H1 (cell line): Measurements from ENCODE around the gene TAS1R3. TPM values are rescaled to one million over a fixed set of nuclear protein-coding genes. Genes with fewer than 3 reads are reported as not detected.

Experiments
- CTCF ChIA-PET: fragments of 300-600 bp; sonication (Branson Sonifier 250); formaldehyde crosslinking; loops from one replicate; lab custom pipeline; 2021; ENCODE audit not compliant: partially characterized antibody; lab: Charles Lee
- POLR2A ChIA-PET: fragments of 300-600 bp; sonication (Branson Sonifier 250); formaldehyde crosslinking; loops from one replicate; lab custom pipeline; 2021; ENCODE audit warnings: inconsistent platforms; ENCODE audit not compliant: partially characterized antibody; lab: Charles Lee
- DNase-seq, 2 experiments: peaks; one replicate each; pipeline versions ENCODE4 v3.0.0 to v3.0.0-alpha.2; 2010 to 2022; ENCODE audit warnings: low spot score in 2 of 2, low read depth in 1 of 2, mixed read lengths in 1 of 2
- FAIRE-seq: peaks from 2 replicates; lab custom pipeline; 2011; peaks lifted over from hg19 to GRCh38; lab: Jason Lieb, UNC
- H2AFZ ChIP-seq: 2 replicates; pipeline ENCODE4 v1.8.1; 2012; ENCODE audit warnings: low read length, inconsistent platforms
- H2AK5ac ChIP-seq: 2 replicates; pipeline ENCODE4 v1.6.1; 2013; ENCODE audit warnings: low read depth, low read length
- H2BK120ac ChIP-seq: replicated peaks from 2 replicates; pipeline ENCODE3; 2013; ENCODE audit warnings: low read depth, low read length, inconsistent platforms
- H2BK12ac ChIP-seq: 2 replicates; pipeline ENCODE4 v1.6.1; 2013; ENCODE audit warnings: low read depth, low read length
- H2BK15ac ChIP-seq: 2 replicates; pipeline ENCODE4 v1.6.1; 2013; ENCODE audit warnings: low read length
- H2BK20ac ChIP-seq: 2 replicates; pipeline ENCODE4 v1.6.1; 2013; ENCODE audit warnings: low read length
- H2BK5ac ChIP-seq: 2 replicates; pipeline ENCODE4 v1.6.1; 2013; ENCODE audit warnings: low read depth, low read length
- H3K14ac ChIP-seq: 2 replicates; pipeline ENCODE4 v1.6.1; 2013; ENCODE audit warnings: inconsistent platforms; ENCODE audit not compliant: insufficient read length
- H3K18ac ChIP-seq: 2 replicates; pipeline ENCODE4 v1.6.1; 2013; ENCODE audit warnings: low read length; ENCODE audit errors: extremely low read depth
- H3K23ac ChIP-seq: 2 replicates; pipeline ENCODE4 v1.6.1; 2013; ENCODE audit warnings: inconsistent platforms; ENCODE audit not compliant: insufficient read length
- H3K23me2 ChIP-seq: 2 replicates; pipeline ENCODE4 v1.6.1; 2013; ENCODE audit warnings: low read depth, low read length
- H3K27ac ChIP-seq: 2 replicates; pipeline ENCODE4 v1.6.1; 2011; ENCODE audit warnings: low read depth, low read length, inconsistent platforms
- H3K27me3 ChIP-seq, 4 experiments: replicated peaks in 1 of 4; 1 replicate in 1 of 4; 2 replicates in 3 of 4; pipeline versions ENCODE4 v1.6.1 to v1.8.1; 2011 to 2013; ENCODE audit warnings: low read length in 3 of 4, mild to moderate bottlenecking in 3 of 4, inconsistent platforms in 2 of 4, mixed read lengths in 2 of 4, moderate library complexity in 1 of 4; ENCODE audit not compliant: control insufficient read depth in 3 of 4, insufficient read depth in 3 of 4; ENCODE audit errors: extremely low read depth in 1 of 4
- H3K36me3 ChIP-seq, 4 experiments: 2 replicates each; pipeline versions ENCODE4 v1.6.1 to v1.8.1; 2011 to 2013; ENCODE audit warnings: mild to moderate bottlenecking in 4 of 4, low read length in 3 of 4, moderate library complexity in 2 of 4, control low read depth in 1 of 4, inconsistent platforms in 1 of 4; ENCODE audit not compliant: insufficient read depth in 4 of 4, control insufficient read depth in 2 of 4
- H3K4ac ChIP-seq: replicated peaks from 2 replicates; pipeline ENCODE3; 2013; ENCODE audit warnings: low read length, low read depth, mixed read lengths, inconsistent platforms; ENCODE audit not compliant: insufficient read length
- H3K4me1 ChIP-seq, 4 experiments: replicated peaks in 1 of 4; 1 replicate in 1 of 4; 2 replicates in 3 of 4; pipeline versions ENCODE4 v1.6.1 to v1.8.1; 2011 to 2013; ENCODE audit warnings: low read length in 3 of 4, inconsistent platforms in 2 of 4, mixed read lengths in 1 of 4; ENCODE audit not compliant: insufficient read depth in 4 of 4, control insufficient read depth in 3 of 4
- H3K4me2 ChIP-seq, 2 experiments: 2 replicates each; pipeline versions ENCODE4 v1.6.1 to v1.8.1; 2011 to 2013; ENCODE audit warnings: low read depth in 2 of 2, low read length in 2 of 2, control low read depth in 1 of 2, inconsistent platforms in 1 of 2, mild to moderate bottlenecking in 1 of 2; ENCODE audit not compliant: insufficient read depth in 1 of 2
- H3K4me3 ChIP-seq, 4 experiments: fragments of 200-600, 300-600 bp in 1 of 4; sonication (generic), shearing (Covaris generic), sonication (Bioruptor Twin) in 1 of 4; 2 replicates each; pipeline versions ENCODE4 v1.5.1 to v1.8.1; 2011 to 2016; ENCODE audit warnings: low read length in 4 of 4, low read depth in 3 of 4, control low read depth in 2 of 4, inconsistent platforms in 2 of 4, mild to moderate bottlenecking in 2 of 4, mixed read lengths in 1 of 4, moderate library complexity in 1 of 4; ENCODE audit not compliant: insufficient read depth in 2 of 4; ENCODE audit errors: extremely low read depth in 1 of 4
- H3K56ac ChIP-seq: replicated peaks from 2 replicates; pipeline ENCODE3; 2013; ENCODE audit warnings: low read depth, mild to moderate bottlenecking, mixed read lengths, low read length, inconsistent platforms; ENCODE audit not compliant: insufficient read length
- H3K79me1 ChIP-seq: 2 replicates; pipeline ENCODE4 v1.6.1; 2013; ENCODE audit warnings: low read depth, low read length, control low read depth
- H3K79me2 ChIP-seq, 2 experiments: 2 replicates each; pipeline versions ENCODE4 v1.6.1 to v1.8.1; 2012 to 2013; ENCODE audit warnings: low read length in 2 of 2, mild to moderate bottlenecking in 2 of 2, inconsistent platforms in 1 of 2; ENCODE audit not compliant: insufficient read depth in 2 of 2, control insufficient read depth in 1 of 2
- H3K9ac ChIP-seq, 4 experiments: replicated peaks in 1 of 4; 1 replicate in 1 of 4; 2 replicates in 3 of 4; pipeline versions ENCODE4 v1.6.1 to v1.8.1; 2011 to 2013; ENCODE audit warnings: low read depth in 3 of 4, low read length in 3 of 4, control low read depth in 2 of 4, mild to moderate bottlenecking in 2 of 4, moderate library complexity in 2 of 4, inconsistent platforms in 1 of 4; ENCODE audit errors: extremely low read depth in 1 of 4
- H3K9me3 ChIP-seq, 2 experiments: 2 replicates each; pipeline versions ENCODE4 v1.6.1 to v1.8.1; 2012 to 2013; ENCODE audit warnings: mild to moderate bottlenecking in 2 of 2, moderate library complexity in 2 of 2, control low read depth in 1 of 2, inconsistent platforms in 1 of 2, low read depth in 1 of 2, low read length in 1 of 2, mixed read lengths in 1 of 2; ENCODE audit not compliant: insufficient read depth in 2 of 2
- H4K20me1 ChIP-seq, 2 experiments: replicated peaks in 1 of 2; 2 replicates each; pipeline versions ENCODE3 to v1.8.1; 2011 to 2013; ENCODE audit warnings: inconsistent platforms in 2 of 2, low read length in 2 of 2, mild to moderate bottlenecking in 1 of 2; ENCODE audit not compliant: insufficient read depth in 2 of 2, control insufficient read depth in 1 of 2
- H4K5ac ChIP-seq: 2 replicates; pipeline ENCODE4 v1.6.1; 2013; ENCODE audit warnings: low read length, low read depth, mixed read lengths, inconsistent platforms; ENCODE audit not compliant: insufficient read length
- H4K8ac ChIP-seq: 2 replicates; pipeline ENCODE4 v1.8.0; 2013; ENCODE audit warnings: mild to moderate bottlenecking, moderate library complexity, low read length, inconsistent platforms; ENCODE audit not compliant: insufficient read depth; ENCODE audit errors: extremely low read depth
- H4K91ac ChIP-seq: replicated peaks from 2 replicates; pipeline ENCODE3; 2013; ENCODE audit warnings: low read length, mixed read lengths, inconsistent platforms; ENCODE audit not compliant: insufficient read length
- BCL11A ChIP-seq, 2 experiments: IDR thresholded peaks; one replicate each; pipeline ENCODE4 v1.6.1; 2011; ENCODE audit warnings: low read depth in 2 of 2, low read length in 2 of 2, mild to moderate bottlenecking in 2 of 2
- RNF2 ChIP-seq: fragments of 200-900, 300-1000 bp; sonication (generic); IDR thresholded peaks from 2 replicates; pipeline ENCODE4 v1.7.1; 2016; ENCODE audit warnings: borderline replicate concordance, low read depth, mild to moderate bottlenecking, antibody characterized with exemption, low read length; ENCODE audit not compliant: poor library complexity, severe bottlenecking; ENCODE audit errors: missing control alignments
- SUZ12 ChIP-seq: fragments of 200-600 bp; sonication (generic); IDR thresholded peaks from 2 replicates; pipeline ENCODE4 v1.6.1; 2012; ENCODE audit warnings: mild to moderate bottlenecking, inconsistent platforms, low read length, moderate library complexity, mixed read lengths
- TCF12 ChIP-seq: IDR thresholded peaks from 2 replicates; pipeline ENCODE4 v1.6.1; 2011; ENCODE audit warnings: low read depth, mild to moderate bottlenecking, low read length
- WGBS, 2 experiments: shearing (Covaris generic) in 1 of 2; methylation state at CpG; one replicate each; pipeline versions ENCODE4 v1.1.6 to v1.1.7; 2013 to 2015; ENCODE audit warnings: low lambda C conversion rate in 2 of 2, mixed read lengths in 2 of 2, inconsistent platforms in 1 of 2, low coverage in 1 of 2, missing lambda C conversion rate in 1 of 2; ENCODE audit not compliant: insufficient replicate concordance in 2 of 2, insufficient coverage in 1 of 2, insufficient read length in 1 of 2; ENCODE audit errors: extremely low coverage in 1 of 2, missing lambda C conversion rate in 1 of 2; 5-methylcytosine and 5-hydroxymethylcytosine counted together
- polyA plus RNA-seq, 7 experiments: library from polyadenylated mRNA; depleted of rRNA in 3 of 7; stranded (reverse) in 5 of 7; unstranded in 2 of 7; fragments of >200 nt in 5 of 7; fragments of 200-250 nt in 2 of 7; gene quantifications; 1 replicate in 5 of 7; 2 replicates in 1 of 7; 4 replicates in 1 of 7; pipeline versions ENCODE4 v1.2.1 to v1.2.3, GENCODE V29; 2011 to 2013; ENCODE audit warnings: missing spikeins in 2 of 7, mixed read lengths in 2 of 7
- total RNA-seq: library from RNA; stranded (reverse); fragmentation: NEBNext Ultra II Directional; extraction: Animal tissue kit (Norgen Biotek cat#: 25700); gene quantifications from 2 replicates; pipeline ENCODE4 v1.2.1, GENCODE V29; 2021

The TAS1R3 gene
- total and polyA plus RNA-seq, 2 of the 8 experiments (the other 6 are each of a cell fraction or from before 2014, with no cell fraction given), result 0.03 to 0.19 TPM

DNA sequence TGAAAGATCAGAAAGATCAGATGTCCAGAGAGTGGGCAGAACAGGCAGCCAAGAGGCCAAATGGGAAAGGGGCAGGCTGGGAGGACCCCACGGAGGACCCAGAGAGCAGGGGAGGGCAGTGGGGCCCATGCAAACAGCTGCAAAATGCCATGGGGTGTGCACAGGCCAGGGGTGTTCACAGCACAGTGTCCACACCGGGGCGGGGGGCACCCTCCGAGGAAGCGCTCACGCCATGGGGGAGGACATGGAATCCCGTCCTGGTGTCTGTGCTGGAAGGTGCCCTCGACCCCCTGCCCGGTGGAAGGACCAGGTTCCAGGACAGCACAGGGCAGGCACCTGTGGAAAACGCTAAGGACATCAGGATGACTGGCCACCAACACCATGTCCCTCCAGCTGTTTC, 8.1 kb upstream of the TAS1R3 start:
- H3K79me2 ChIP-seq, result peaks cover 12 to 54% of the 10 kb centered on the region in 2 experiments; a peak in 3 of 4 replicates
- DNase-seq (no peak), FAIRE-seq (no peak)
- peaks cover 0 to 14% (median 6%) of the 10 kb centered on the region in 4 experiments; a peak in 6 of 8 replicates for H3K36me3 ChIP-seq
- no peak overlapping the region for H2AK5ac ChIP-seq
- no peak overlapping the region for H3K27ac ChIP-seq
- H3K79me1 ChIP-seq, result peaks cover 37% of the 10 kb centered on the region
- H3K4me2 ChIP-seq, result peak overlapping the region in 1 of 2 experiments; percentile 41; a peak in 1 of 4 replicates
- H3K56ac ChIP-seq, result no peak overlapping the region
- H2BK120ac ChIP-seq, result no peak overlapping the region
- H4K20me1 ChIP-seq, result peaks cover 25 to 39% of the 10 kb centered on the region in 2 experiments
- H2BK12ac ChIP-seq, result no peak overlapping the region
- no peak overlapping the region for H3K14ac ChIP-seq
- no peak overlapping the region for H3K4ac ChIP-seq
- no peaks in the 10 kb centered on the region for H3K27me3 ChIP-seq
- H4K91ac ChIP-seq, result no peak overlapping the region
- TF ChIP-seq RNF2, result no peak
- no peak for TF ChIP-seq BCL11A (IDR thresholded peaks at IDR 0.05; ENCODE audit: low read depth in 2 of 2, low read length in 2 of 2)
- no peak for TF ChIP-seq SUZ12
- TF ChIP-seq TCF12, result no peak
- no peak overlapping the region for H2BK15ac ChIP-seq
- CTCF ChIA-PET, result interaction anchor here (0.8 kb wide), 1 partner anchor 47 kb away, joined by 3 read pairs; no protein-coding TSS in a partner anchor
- no peak overlapping the region for H3K4me3 ChIP-seq
- H3K9me3 ChIP-seq, result no peaks in the 10 kb centered on the region
- H2BK5ac ChIP-seq, result no peak overlapping the region
- POLR2A ChIA-PET, result interaction anchor here (0.6 to 1.7 kb wide), 5 partner anchors 9 to 285 kb away, joined by 3 to 7 read pairs (median 3); partner anchors contain the start of gene CCNL2
- H3K18ac ChIP-seq, result no peak overlapping the region
- peaks cover 0 to 13% (median 3%) of the 10 kb centered on the region in 4 experiments; a peak in 5 of 7 replicates for H3K4me1 ChIP-seq
- H3K23ac ChIP-seq, result no peak overlapping the region
- H3K9ac ChIP-seq, result no peak overlapping the region
- no peak overlapping the region for H2BK20ac ChIP-seq
- no peak overlapping the region for H2AFZ ChIP-seq
- H3K23me2 ChIP-seq, result peaks cover 7% of the 10 kb centered on the region; the same call in 1 of the 2 replicates
- 97% methylated on average over 10 of the region's 10 CpGs; no CpG with 5 or more reads in 1 of the 2 experiments for WGBS, 2 experiments
- no peak overlapping the region for H4K5ac ChIP-seq
- H4K8ac ChIP-seq, result no peak overlapping the region
